ENCODE results near the gene TMEM132D. TPM values are rescaled to one million over a fixed set of nuclear protein-coding genes. Genes with fewer than 3 reads are reported as not detected.

The TMEM132D gene
- total RNA-seq, 1 experiment from 2014 or later, result 0.26 TPM

DNA sequence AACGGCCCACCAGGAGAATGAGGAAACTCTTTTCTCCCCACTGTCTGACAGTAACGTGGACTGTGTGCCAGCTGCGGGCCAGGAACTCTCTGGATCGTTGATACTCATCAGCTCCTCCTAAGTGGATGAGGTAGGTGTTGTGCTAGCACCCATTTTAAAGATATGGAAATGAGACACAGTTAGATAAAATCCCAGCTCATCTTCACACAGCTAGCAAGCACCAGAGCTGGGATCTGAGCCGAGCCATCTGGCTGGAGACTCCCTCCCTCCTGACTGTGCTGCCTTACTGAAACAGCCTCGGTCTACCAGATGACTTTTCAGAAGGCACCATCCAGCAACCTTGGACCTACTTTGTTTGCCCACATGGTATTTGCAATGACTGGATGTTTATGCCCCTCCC lies 49.2 kb downstream of the TMEM132D start:
- no peak for DNase-seq
- Histone ChIP-seq H3K36me3 (no peaks in the 10 kb centered on the region), H3K4me3 (no peak overlapping the region), H3K27me3 (no peaks in the 10 kb centered on the region), H3K4me1 (no peaks in the 10 kb centered on the region), H3K9me3 (replicated peaks) (no peaks in the 10 kb centered on the region), H3K27ac (no peak overlapping the region)

- no peaks in the 10 kb centered on the region for H3K4me1 ChIP-seq
- no peak for DNase-seq
- no peaks in the 10 kb centered on the region for H3K36me3 ChIP-seq
- H3K4me3 ChIP-seq, result no peak overlapping the region
- H3K9me3 ChIP-seq (replicated peaks), result no peaks in the 10 kb centered on the region
- no peak overlapping the region for H3K27ac ChIP-seq
- H3K27me3 ChIP-seq, result no peaks in the 10 kb centered on the region
Observed at GRCh38 chr12:129851296-129851695, 52.5 kb downstream of the TMEM132D start.

DNA sequence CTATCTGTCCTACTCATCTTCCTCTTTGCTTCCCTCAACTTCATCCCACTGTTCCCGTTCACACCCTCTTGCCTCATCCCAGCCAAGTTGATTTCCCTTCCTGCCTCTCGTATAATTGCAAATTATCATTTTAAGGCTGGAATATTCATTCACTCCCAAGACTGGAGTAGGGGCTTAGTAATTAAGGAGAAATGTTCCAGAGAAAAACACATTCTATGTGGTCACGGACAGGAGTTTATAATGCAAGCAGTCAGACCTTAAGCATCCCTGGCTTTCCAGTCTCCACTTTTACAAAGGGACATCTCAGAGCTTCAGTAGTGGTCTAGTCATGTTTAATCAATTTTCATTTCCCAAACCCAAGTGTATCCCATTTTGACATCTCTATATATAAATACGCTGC lies 54.9 kb downstream of the TMEM132D start:
- Histone ChIP-seq H3K4me3 (no peak overlapping the region), H3K9me3 (replicated peaks) (no peaks in the 10 kb centered on the region), H3K4me1 (no peaks in the 10 kb centered on the region), H3K27me3 (no peaks in the 10 kb centered on the region), H3K36me3 (no peaks in the 10 kb centered on the region), H3K27ac (no peak overlapping the region)
- no peak for DNase-seq

DNA sequence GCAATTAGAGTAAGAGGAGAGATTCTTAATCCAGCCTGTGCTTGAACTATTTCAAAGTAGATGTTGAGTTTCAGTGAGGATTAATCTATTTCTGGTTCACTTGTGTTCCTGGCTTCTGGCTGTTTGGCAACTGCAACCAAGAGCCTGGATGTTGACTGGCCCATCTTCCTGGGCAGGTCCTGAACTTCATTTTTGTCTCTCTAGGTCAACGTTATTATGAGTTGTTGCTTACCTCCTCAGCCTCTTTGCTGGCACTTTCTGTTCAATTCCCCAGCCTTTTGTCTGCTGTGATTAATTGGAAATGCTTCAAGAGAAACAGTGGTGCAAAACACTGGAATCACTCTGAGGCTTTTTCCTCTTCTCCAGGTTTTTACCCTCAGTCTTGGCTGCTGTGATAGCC lies 56.8 kb downstream of the TMEM132D start:
- H3K9me3 ChIP-seq (replicated peaks), result no peaks in the 10 kb centered on the region
- H3K4me1 ChIP-seq, result no peaks in the 10 kb centered on the region

DNA sequence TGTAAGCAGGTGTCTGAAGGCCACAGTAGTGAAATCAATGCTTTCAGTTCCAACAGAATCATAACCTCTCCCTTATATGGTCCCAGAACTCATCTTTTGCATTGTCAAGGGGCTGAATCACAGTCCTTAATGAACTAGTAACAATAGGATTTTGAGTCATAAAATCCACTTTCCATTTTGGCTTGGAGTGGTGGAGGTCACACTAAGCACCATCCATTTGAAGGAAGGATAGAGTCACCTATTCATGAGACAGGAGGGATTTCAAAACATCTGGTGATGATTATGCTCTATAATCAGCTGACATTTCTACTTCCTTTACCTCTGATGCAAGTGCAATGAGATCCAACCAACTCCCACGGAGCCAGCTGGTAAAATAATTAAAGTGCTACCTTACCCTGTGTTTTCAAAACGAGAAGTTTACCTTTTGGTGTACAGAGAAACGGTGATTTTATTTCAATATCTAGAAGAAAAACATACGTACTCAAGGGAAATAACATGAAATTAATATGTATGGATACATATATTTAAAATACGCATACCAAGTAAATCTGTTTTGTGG lies 59.1 kb downstream of the TMEM132D start:
- Histone ChIP-seq H3K4me3 (no peak overlapping the region), H3K4me1 (no peaks in the 10 kb centered on the region), H3K27me3 (no peaks in the 10 kb centered on the region), H3K36me3 (no peaks in the 10 kb centered on the region), H3K9me3 (replicated peaks) (no peaks in the 10 kb centered on the region), H3K27ac (no peak overlapping the region)
- DNase-seq, result no peak

More for the DNA sequence above, 56.8 kb downstream of the TMEM132D start:
- no peak overlapping the region for H3K4me3 ChIP-seq
- no peak overlapping the region for H3K27ac ChIP-seq
- no peaks in the 10 kb centered on the region for H3K27me3 ChIP-seq
- no peak for DNase-seq
- no peaks in the 10 kb centered on the region for H3K36me3 ChIP-seq

- DNase-seq, result no peak
- Histone ChIP-seq H3K4me1 (no peaks in the 10 kb centered on the region), H3K36me3 (no peaks in the 10 kb centered on the region), H3K27ac (no peak overlapping the region), H3K27me3 (no peaks in the 10 kb centered on the region), H3K4me3 (no peak overlapping the region), H3K9me3 (replicated peaks) (no peaks in the 10 kb centered on the region)
Observed at GRCh38 chr12:129841251-129841650, 62.6 kb downstream of the TMEM132D start.

- Histone ChIP-seq H3K27ac (no peak overlapping the region), H3K9me3 (replicated peaks) (no peaks in the 10 kb centered on the region), H3K27me3 (no peaks in the 10 kb centered on the region), H3K4me1 (no peaks in the 10 kb centered on the region), H3K4me3 (no peak overlapping the region), H3K36me3 (no peaks in the 10 kb centered on the region)
- no peak for DNase-seq
Observed at GRCh38 chr12:129840145-129840884, 63.5 kb downstream of the TMEM132D start.

GRCh38 chr12:129839679-129840078 lies 64.1 kb downstream of the TMEM132D start:
- no peaks in the 10 kb centered on the region for H3K36me3 ChIP-seq
- H3K4me3 ChIP-seq, result no peak overlapping the region
- H3K27me3 ChIP-seq, result no peaks in the 10 kb centered on the region
- no peak for DNase-seq
- H3K9me3 ChIP-seq (replicated peaks), result no peaks in the 10 kb centered on the region
- H3K27ac ChIP-seq, result no peak overlapping the region
- H3K4me1 ChIP-seq, result no peaks in the 10 kb centered on the region

DNA sequence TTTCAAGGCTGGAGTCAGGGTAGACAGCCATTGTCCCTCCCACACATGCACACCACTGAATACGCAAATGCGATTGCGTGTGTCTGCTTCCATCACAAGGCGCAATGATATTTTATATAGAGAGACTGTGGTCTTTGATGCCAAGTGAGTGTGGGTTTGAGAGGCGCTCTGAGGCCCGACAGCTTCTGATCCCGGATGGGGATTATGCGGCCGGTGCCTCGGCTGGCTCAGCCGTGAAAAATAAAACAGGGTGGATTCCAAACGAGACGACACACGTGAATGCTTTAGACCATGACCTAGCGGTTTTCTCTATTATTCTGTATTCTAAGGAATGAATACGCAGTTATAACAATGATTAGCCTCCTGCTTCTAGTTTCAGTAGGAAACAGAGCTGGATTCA lies 72.5 kb downstream of the TMEM132D start:
- Histone ChIP-seq H3K4me1 (no peaks in the 10 kb centered on the region), H3K36me3 (no peaks in the 10 kb centered on the region), H3K27ac (no peak overlapping the region), H3K9me3 (replicated peaks) (no peaks in the 10 kb centered on the region), H3K4me3 (no peak overlapping the region), H3K27me3 (no peaks in the 10 kb centered on the region)
- DNase-seq, result no peak

- Histone ChIP-seq H3K27ac (no peak overlapping the region), H3K9me3 (replicated peaks) (no peaks in the 10 kb centered on the region), H3K4me1 (no peaks in the 10 kb centered on the region), H3K27me3 (no peaks in the 10 kb centered on the region), H3K4me3 (no peak overlapping the region), H3K36me3 (no peaks in the 10 kb centered on the region)
- no peak for DNase-seq
Observed at GRCh38 chr12:129830796-129831195, 73.0 kb downstream of the TMEM132D start.

GRCh38 chr12:129827866-129828384 lies 75.9 kb downstream of the TMEM132D start:
- Histone ChIP-seq H3K36me3 (no peaks in the 10 kb centered on the region), H3K9me3 (replicated peaks) (no peaks in the 10 kb centered on the region), H3K4me1 (no peaks in the 10 kb centered on the region), H3K27ac (no peak overlapping the region), H3K27me3 (no peaks in the 10 kb centered on the region), H3K4me3 (no peak overlapping the region)
- no peak for DNase-seq

DNA sequence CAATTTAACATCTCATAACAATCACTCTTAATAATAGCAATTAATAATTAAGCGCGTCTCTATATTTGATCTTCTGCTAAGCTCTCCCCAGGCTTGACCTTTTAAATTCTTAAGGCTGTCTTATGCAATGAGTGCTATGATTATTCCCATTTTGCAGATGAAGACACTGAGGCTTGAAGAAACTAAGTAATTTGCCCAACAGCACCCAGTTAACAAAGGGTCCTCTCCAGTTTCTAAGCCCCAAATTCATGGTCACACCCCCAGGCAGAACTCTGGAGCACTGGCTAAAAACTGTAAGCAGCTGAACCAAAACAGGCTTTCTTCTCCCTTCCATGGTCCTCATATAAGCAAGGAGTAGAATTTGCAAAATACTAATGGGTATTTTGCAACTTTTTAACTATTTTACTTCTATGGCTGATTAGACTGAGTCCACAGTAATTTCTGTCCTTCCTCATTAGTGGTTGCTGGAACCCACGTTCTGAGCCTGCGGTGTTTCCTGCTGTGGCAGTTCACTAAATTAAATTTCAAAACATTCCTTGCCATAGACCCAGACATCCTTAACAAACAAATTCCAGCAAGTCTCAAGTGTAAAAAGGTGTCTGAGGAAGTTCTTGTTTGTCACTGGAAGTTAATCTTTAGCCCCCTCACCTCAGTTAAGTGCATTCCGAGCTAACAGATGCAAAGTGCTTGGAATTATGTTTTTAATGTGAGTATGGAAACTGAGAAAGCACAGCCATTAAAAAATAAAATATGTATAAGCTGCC lies 76.5 kb downstream of the TMEM132D start:
- no peaks in the 10 kb centered on the region for H3K9me3 ChIP-seq (replicated peaks)
- no peak overlapping the region for H3K4me3 ChIP-seq
- DNase-seq, result no peak
- no peaks in the 10 kb centered on the region for H3K4me1 ChIP-seq
- H3K36me3 ChIP-seq, result no peaks in the 10 kb centered on the region
- no peaks in the 10 kb centered on the region for H3K27me3 ChIP-seq
- no peak overlapping the region for H3K27ac ChIP-seq

DNA sequence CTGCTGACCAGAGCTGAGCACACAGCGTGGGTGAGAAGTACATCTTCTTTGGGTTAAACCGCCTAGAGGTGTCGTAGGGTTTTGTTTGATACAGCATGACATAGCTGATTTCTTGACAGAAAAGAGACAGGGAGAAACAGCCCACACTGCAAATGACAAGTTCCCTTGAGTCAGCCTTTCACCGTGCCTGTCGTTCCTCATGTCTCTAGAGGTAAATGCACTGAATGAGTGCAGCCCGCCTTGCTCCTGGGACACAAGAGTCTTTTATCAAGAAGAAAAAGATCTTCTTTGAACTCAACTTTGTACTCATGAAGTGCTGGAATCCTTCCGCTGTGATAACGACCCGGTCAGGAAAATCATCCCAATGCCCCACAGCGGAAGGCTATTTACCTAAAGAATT lies 77.6 kb downstream of the TMEM132D start:
- H3K4me3 ChIP-seq, result no peak overlapping the region
- DNase-seq, result no peak
- H3K36me3 ChIP-seq, result no peaks in the 10 kb centered on the region
- H3K9me3 ChIP-seq (replicated peaks), result no peaks in the 10 kb centered on the region
- no peak overlapping the region for H3K27ac ChIP-seq
- H3K27me3 ChIP-seq, result no peaks in the 10 kb centered on the region
- no peaks in the 10 kb centered on the region for H3K4me1 ChIP-seq

- no peaks in the 10 kb centered on the region for H3K36me3 ChIP-seq
- H3K27ac ChIP-seq, result no peak overlapping the region
- H3K27me3 ChIP-seq, result no peaks in the 10 kb centered on the region
- no peak overlapping the region for H3K4me3 ChIP-seq
- no peaks in the 10 kb centered on the region for H3K4me1 ChIP-seq
- no peak for DNase-seq
- no peaks in the 10 kb centered on the region for H3K9me3 ChIP-seq (replicated peaks)
Observed at GRCh38 chr12:129825316-129825715, 78.5 kb downstream of the TMEM132D start.

DNA sequence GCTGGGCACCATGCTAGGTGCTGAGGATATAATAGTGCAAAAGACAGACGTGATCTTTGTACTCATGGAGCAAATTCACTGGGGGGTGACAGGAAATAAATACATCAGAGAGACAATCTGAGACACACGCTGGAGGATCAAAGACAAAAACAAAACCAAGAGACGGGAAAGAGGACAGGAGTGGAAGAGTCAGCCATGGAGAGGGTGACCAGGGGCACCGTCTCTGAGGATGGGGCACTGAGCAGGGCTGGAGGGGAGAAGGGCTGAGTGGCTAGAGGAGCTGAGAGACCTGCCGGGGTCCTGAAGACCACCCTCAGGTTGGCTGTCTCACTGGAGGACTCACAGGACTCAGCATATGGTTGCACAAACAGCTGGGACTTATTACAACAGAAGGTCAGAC lies 81.9 kb downstream of the TMEM132D start:
- no peaks in the 10 kb centered on the region for H3K4me1 ChIP-seq
- no peaks in the 10 kb centered on the region for H3K27me3 ChIP-seq
- no peak overlapping the region for H3K4me3 ChIP-seq
- no peak for DNase-seq
- H3K27ac ChIP-seq, result no peak overlapping the region
- no peaks in the 10 kb centered on the region for H3K36me3 ChIP-seq
- no peaks in the 10 kb centered on the region for H3K9me3 ChIP-seq (replicated peaks)

All from SJCRH30 (cell line).